K562 (cell line): ENCODE measurements around the gene DEF6.
A peak's percentile ranks its signal among the peaks of the same experiment; 100 is the strongest.

Experiments
- COPS2 ChIP-seq: fragments of 450-650 bp; conservative IDR thresholded peaks from 2 replicates; pipeline ENCODE4 v1.6.1; 2016; ENCODE audit warnings: mild to moderate bottlenecking, moderate library complexity
- ETV1 ChIP-seq: fragments of 450-650 bp; conservative IDR thresholded peaks from 2 replicates; pipeline ENCODE4 v1.6.1; 2016; ENCODE audit warnings: missing genetic modification characterization, control low read depth, low read depth, missing compliant biosample characterization
- HDAC2 ChIP-seq: fragments of 450-650 bp; IDR thresholded peaks from 2 replicates; pipeline ENCODE4 v1.6.1; 2016; ENCODE audit warnings: mild to moderate bottlenecking
- KAT2B ChIP-seq: IDR thresholded peaks from one replicate; pipeline ENCODE4 v1.6.1; 2012; ENCODE audit warnings: low read depth, mild to moderate bottlenecking, control low read depth, inconsistent platforms, low read length, moderate library complexity
- KLF16 ChIP-seq: IDR thresholded peaks from 2 replicates; pipeline ENCODE4 v1.6.1; 2016; ENCODE audit warnings: antibody characterized with exemption
- NFIC ChIP-seq: fragments of 450-650 bp; IDR thresholded peaks from 2 replicates; pipeline ENCODE4 v1.6.1; 2017; ENCODE audit warnings: mild to moderate bottlenecking, inconsistent platforms
- POLR2A ChIP-seq: fragments of 450-650 bp; conservative IDR thresholded peaks from 2 replicates; pipeline ENCODE4 v1.6.1; 2016
- POLR2AphosphoS5 ChIP-seq: IDR thresholded peaks from 2 replicates; pipeline ENCODE4 v1.6.1; 2011; ENCODE audit warnings: mild to moderate bottlenecking, low read depth, low read length, moderate library complexity; ENCODE audit not compliant: control insufficient read depth, insufficient read depth
- THRAP3 ChIP-seq: fragments of 450-650 bp; IDR thresholded peaks from 2 replicates; pipeline ENCODE4 v1.6.1; 2016; ENCODE audit warnings: mild to moderate bottlenecking, inconsistent platforms, borderline replicate concordance
- ZNF431 ChIP-seq: sonication (generic); formaldehyde crosslinking; IDR thresholded peaks from 2 replicates; pipeline ENCODE4 v1.8.0; 2022; ENCODE audit warnings: mild to moderate bottlenecking, missing genetic modification reagents
- TF ChIP-seq, protein P1 (sequence below), 3 experiments: IDR thresholded peaks in 2 of 3; conservative IDR thresholded peaks in 1 of 3; 2 replicates each; pipeline ENCODE4 v1.5.1; 2011 to 2012; ENCODE audit warnings: low read length in 3 of 3, mild to moderate bottlenecking in 3 of 3, control low read depth in 2 of 3, improper control_type of control experiment in 1 of 3, inconsistent platforms in 1 of 3, low read depth in 1 of 3, mixed read lengths in 1 of 3, moderate library complexity in 1 of 3; ENCODE audit not compliant: insufficient read depth in 2 of 3
- TF ChIP-seq, protein P2 (sequence below): sonication (generic); formaldehyde crosslinking; IDR thresholded peaks from 2 replicates; pipeline ENCODE4 v1.8.0; 2023; ENCODE audit warnings: missing genetic modification reagents, mild to moderate bottlenecking, borderline replicate concordance
- TF ChIP-seq, protein P3 (sequence below): sonication (generic); formaldehyde crosslinking; IDR thresholded peaks from 2 replicates; pipeline ENCODE4 v1.9.0; 2022; ENCODE audit warnings: mild to moderate bottlenecking, missing genetic modification reagents
- TF ChIP-seq, protein P4 (sequence below): IDR thresholded peaks from 3 replicates; pipeline ENCODE4 v1.6.1; 2011; ENCODE audit warnings: borderline replicate concordance, mild to moderate bottlenecking, moderate library complexity; ENCODE audit not compliant: insufficient read length; ENCODE audit errors: extremely low read depth

DNA sequence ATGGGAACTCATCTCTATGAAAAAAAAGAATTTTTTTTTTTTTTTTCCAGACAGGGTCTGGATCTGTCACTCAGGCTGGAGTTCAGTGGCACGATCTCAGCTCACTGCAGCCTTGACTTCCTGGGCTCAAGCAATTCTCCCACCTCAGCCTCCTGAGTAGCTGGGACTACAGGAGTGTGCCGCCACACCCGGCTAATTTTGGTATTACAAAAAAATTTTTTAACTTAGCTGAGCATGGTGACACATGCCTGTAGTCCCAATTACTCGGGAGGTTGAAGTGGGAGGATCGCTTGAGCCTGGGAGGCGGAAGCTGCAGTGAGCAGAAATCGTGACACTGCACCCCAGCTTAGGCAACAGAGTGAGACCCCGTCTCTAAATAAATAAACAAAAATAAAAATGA lies 7.5 kb downstream of the DEF6 start:
- TF ChIP-seq, protein P1, sequence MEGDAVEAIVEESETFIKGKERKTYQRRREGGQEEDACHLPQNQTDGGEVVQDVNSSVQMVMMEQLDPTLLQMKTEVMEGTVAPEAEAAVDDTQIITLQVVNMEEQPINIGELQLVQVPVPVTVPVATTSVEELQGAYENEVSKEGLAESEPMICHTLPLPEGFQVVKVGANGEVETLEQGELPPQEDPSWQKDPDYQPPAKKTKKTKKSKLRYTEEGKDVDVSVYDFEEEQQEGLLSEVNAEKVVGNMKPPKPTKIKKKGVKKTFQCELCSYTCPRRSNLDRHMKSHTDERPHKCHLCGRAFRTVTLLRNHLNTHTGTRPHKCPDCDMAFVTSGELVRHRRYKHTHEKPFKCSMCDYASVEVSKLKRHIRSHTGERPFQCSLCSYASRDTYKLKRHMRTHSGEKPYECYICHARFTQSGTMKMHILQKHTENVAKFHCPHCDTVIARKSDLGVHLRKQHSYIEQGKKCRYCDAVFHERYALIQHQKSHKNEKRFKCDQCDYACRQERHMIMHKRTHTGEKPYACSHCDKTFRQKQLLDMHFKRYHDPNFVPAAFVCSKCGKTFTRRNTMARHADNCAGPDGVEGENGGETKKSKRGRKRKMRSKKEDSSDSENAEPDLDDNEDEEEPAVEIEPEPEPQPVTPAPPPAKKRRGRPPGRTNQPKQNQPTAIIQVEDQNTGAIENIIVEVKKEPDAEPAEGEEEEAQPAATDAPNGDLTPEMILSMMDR (IDR thresholded peaks at IDR 0.05 in 2 of 3, conservative IDR thresholded peaks at IDR 0.05 in 1 of 3; ENCODE audit: insufficient read depth in 2 of 3, low read depth in 1 of 3, low read length in 3 of 3): peak; percentile 40 to 55 (median 41); a peak in 4 of 6 replicates
- no peak for TF ChIP-seq THRAP3
- no peak for TF ChIP-seq KLF16
- TF ChIP-seq POLR2AphosphoS5: no peak
- no peak for TF ChIP-seq POLR2A
- TF ChIP-seq NFIC: no peak
- TF ChIP-seq COPS2: no peak
- TF ChIP-seq, protein P2, sequence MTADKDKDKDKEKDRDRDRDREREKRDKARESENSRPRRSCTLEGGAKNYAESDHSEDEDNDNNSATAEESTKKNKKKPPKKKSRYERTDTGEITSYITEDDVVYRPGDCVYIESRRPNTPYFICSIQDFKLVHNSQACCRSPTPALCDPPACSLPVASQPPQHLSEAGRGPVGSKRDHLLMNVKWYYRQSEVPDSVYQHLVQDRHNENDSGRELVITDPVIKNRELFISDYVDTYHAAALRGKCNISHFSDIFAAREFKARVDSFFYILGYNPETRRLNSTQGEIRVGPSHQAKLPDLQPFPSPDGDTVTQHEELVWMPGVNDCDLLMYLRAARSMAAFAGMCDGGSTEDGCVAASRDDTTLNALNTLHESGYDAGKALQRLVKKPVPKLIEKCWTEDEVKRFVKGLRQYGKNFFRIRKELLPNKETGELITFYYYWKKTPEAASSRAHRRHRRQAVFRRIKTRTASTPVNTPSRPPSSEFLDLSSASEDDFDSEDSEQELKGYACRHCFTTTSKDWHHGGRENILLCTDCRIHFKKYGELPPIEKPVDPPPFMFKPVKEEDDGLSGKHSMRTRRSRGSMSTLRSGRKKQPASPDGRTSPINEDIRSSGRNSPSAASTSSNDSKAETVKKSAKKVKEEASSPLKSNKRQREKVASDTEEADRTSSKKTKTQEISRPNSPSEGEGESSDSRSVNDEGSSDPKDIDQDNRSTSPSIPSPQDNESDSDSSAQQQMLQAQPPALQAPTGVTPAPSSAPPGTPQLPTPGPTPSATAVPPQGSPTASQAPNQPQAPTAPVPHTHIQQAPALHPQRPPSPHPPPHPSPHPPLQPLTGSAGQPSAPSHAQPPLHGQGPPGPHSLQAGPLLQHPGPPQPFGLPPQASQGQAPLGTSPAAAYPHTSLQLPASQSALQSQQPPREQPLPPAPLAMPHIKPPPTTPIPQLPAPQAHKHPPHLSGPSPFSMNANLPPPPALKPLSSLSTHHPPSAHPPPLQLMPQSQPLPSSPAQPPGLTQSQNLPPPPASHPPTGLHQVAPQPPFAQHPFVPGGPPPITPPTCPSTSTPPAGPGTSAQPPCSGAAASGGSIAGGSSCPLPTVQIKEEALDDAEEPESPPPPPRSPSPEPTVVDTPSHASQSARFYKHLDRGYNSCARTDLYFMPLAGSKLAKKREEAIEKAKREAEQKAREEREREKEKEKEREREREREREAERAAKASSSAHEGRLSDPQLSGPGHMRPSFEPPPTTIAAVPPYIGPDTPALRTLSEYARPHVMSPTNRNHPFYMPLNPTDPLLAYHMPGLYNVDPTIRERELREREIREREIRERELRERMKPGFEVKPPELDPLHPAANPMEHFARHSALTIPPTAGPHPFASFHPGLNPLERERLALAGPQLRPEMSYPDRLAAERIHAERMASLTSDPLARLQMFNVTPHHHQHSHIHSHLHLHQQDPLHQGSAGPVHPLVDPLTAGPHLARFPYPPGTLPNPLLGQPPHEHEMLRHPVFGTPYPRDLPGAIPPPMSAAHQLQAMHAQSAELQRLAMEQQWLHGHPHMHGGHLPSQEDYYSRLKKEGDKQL (CRISPR knock-in tag): no peak
- TF ChIP-seq HDAC2: no peak
- no peak for TF ChIP-seq ZNF431
- TF ChIP-seq ETV1 (tag): no peak
- TF ChIP-seq, protein P3, sequence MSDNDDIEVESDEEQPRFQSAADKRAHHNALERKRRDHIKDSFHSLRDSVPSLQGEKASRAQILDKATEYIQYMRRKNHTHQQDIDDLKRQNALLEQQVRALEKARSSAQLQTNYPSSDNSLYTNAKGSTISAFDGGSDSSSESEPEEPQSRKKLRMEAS (CRISPR knock-in tag): peak; percentile 34; the same call in 1 of the 2 replicates
- TF ChIP-seq, protein P4, sequence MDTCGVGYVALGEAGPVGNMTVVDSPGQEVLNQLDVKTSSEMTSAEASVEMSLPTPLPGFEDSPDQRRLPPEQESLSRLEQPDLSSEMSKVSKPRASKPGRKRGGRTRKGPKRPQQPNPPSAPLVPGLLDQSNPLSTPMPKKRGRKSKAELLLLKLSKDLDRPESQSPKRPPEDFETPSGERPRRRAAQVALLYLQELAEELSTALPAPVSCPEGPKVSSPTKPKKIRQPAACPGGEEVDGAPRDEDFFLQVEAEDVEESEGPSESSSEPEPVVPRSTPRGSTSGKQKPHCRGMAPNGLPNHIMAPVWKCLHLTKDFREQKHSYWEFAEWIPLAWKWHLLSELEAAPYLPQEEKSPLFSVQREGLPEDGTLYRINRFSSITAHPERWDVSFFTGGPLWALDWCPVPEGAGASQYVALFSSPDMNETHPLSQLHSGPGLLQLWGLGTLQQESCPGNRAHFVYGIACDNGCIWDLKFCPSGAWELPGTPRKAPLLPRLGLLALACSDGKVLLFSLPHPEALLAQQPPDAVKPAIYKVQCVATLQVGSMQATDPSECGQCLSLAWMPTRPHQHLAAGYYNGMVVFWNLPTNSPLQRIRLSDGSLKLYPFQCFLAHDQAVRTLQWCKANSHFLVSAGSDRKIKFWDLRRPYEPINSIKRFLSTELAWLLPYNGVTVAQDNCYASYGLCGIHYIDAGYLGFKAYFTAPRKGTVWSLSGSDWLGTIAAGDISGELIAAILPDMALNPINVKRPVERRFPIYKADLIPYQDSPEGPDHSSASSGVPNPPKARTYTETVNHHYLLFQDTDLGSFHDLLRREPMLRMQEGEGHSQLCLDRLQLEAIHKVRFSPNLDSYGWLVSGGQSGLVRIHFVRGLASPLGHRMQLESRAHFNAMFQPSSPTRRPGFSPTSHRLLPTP: no peak
- TF ChIP-seq KAT2B: no peak
